HepG2 (cell line): Measurements from ENCODE around the gene ANKRD17. TPM values are rescaled to one million over a fixed set of nuclear protein-coding genes. Genes with fewer than 3 reads are reported as not detected.

Experiments used
- ATAC-seq: fragments of 200-7000 bp; cut with Tn5 transposase; 3 replicates; pipeline ENCODE4 v1.9.1; 2020; ENCODE audit warnings: mild to moderate bottlenecking, moderate library complexity
- BruUV-seq: library from RNA; stranded (reverse); fragments of 400-500 nt; replicated peaks from 2 replicates; lab custom pipeline; 2021; lab: Mats Ljungman, UMichigan
- CTCF ChIA-PET: fragments of 300-600 bp; formaldehyde crosslinking; extraction: SDS; loops from one replicate; lab custom pipeline; 2021; ENCODE audit warnings: low total read pairs, inconsistent platforms, low intra/inter-chr PET ratio; lab: Yijun Ruan, JAX
- POLR2A ChIA-PET: fragments of 350-600 bp; sonication (Branson Sonifier 250); formaldehyde crosslinking; loops from one replicate; lab custom pipeline; 2020; ENCODE audit warnings: antibody characterized with exemption, inconsistent platforms; lab: Yijun Ruan, JAX
- DNase-seq: peaks from one replicate; pipeline ENCODE4 v3.0.0-alpha.2; 2015; ENCODE audit warnings: low spot score
- FAIRE-seq: peaks from 3 replicates; lab custom pipeline; 2011; peaks lifted over from hg19 to GRCh38; lab: Jason Lieb, UNC
- H2AFZ ChIP-seq: one replicate; pipeline ENCODE4 v1.6.1; 2011; ENCODE audit warnings: low read length, inconsistent platforms
- H3K27ac ChIP-seq: fragments of 300-600 bp; 3 replicates; pipeline ENCODE4 v1.8.0; 2011; ENCODE audit warnings: mixed run types, mild to moderate bottlenecking, mixed read lengths, low read length, inconsistent platforms; ENCODE audit not compliant: insufficient read depth; ENCODE audit errors: extremely low read length
- H3K27me3 ChIP-seq, 2 experiments: fragments of 200-600 bp in 1 of 2; 2 replicates in 1 of 2; 3 replicates in 1 of 2; pipeline versions ENCODE4 v1.6.0 to v1.8.0; 2011; ENCODE audit warnings: low read length in 2 of 2, mild to moderate bottlenecking in 2 of 2, moderate library complexity in 2 of 2, inconsistent platforms in 1 of 2; ENCODE audit not compliant: insufficient read depth in 2 of 2, control insufficient read depth in 1 of 2
- H3K36me3 ChIP-seq, 2 experiments: fragments of 200-600 bp in 1 of 2; replicated peaks in 1 of 2; 2 replicates in 1 of 2; 3 replicates in 1 of 2; pipeline versions ENCODE4 v1.5.1 to v1.8.0; 2011; ENCODE audit warnings: low read length in 2 of 2, inconsistent platforms in 1 of 2; ENCODE audit not compliant: insufficient read depth in 2 of 2, control insufficient read depth in 1 of 2
- H3K4me1 ChIP-seq: 2 replicates; pipeline ENCODE4 v1.5.1; 2012; ENCODE audit warnings: low read length, inconsistent platforms; ENCODE audit not compliant: insufficient read depth
- H3K4me2 ChIP-seq: 2 replicates; pipeline ENCODE4 v1.6.0; 2011; ENCODE audit warnings: low read depth, low read length, inconsistent platforms
- H3K4me3 ChIP-seq, 3 experiments: fragments of 200-600 bp in 1 of 3; sonication (generic), shearing (Covaris generic) in 1 of 3; replicated peaks in 1 of 3; 2 replicates each; pipeline ENCODE4 v1.5.1; 2011 to 2016; ENCODE audit warnings: low read length in 3 of 3, inconsistent platforms in 2 of 3, low read depth in 2 of 3, mild to moderate bottlenecking in 2 of 3, control low read depth in 1 of 3, mixed read lengths in 1 of 3; ENCODE audit not compliant: insufficient read depth in 1 of 3
- H3K79me2 ChIP-seq: one replicate; pipeline ENCODE4 v1.6.1; 2011; ENCODE audit warnings: low read length, inconsistent platforms; ENCODE audit not compliant: insufficient read depth
- H3K9ac ChIP-seq: 2 replicates; pipeline ENCODE4 v1.6.0; 2011; ENCODE audit warnings: mild to moderate bottlenecking, low read depth, low read length, inconsistent platforms; ENCODE audit not compliant: insufficient read depth
- H3K9me3 ChIP-seq: 2 replicates; pipeline ENCODE4 v1.5.1; 2012; ENCODE audit warnings: mild to moderate bottlenecking, low read length
- H4K20me1 ChIP-seq: 2 replicates; pipeline ENCODE4 v1.6.0; 2011; ENCODE audit warnings: inconsistent platforms, mild to moderate bottlenecking, low read length, moderate library complexity; ENCODE audit not compliant: insufficient read depth
- ARID2 ChIP-seq: sonication (generic); formaldehyde crosslinking; IDR thresholded peaks from 2 replicates; pipeline ENCODE4 v1.8.1; 2022; ENCODE audit warnings: mild to moderate bottlenecking, missing genetic modification reagents, borderline replicate concordance
- GABPA ChIP-seq, 2 experiments: IDR thresholded peaks; 2 replicates each; pipeline ENCODE4 v1.6.1; 2011 to 2016; ENCODE audit warnings: low read depth in 2 of 2, low read length in 1 of 2, missing biosample characterization in 1 of 2, missing genetic modification characterization in 1 of 2
- MAFF ChIP-seq: IDR thresholded peaks from 2 replicates; pipeline ENCODE4 v1.6.1; 2011; ENCODE audit warnings: low read depth, low read length, improper control_type of control experiment
- MAFK ChIP-seq, 2 experiments: IDR thresholded peaks in 1 of 2; conservative IDR thresholded peaks in 1 of 2; 2 replicates each; pipeline ENCODE4 v1.6.1; 2011; ENCODE audit warnings: improper control_type of control experiment in 2 of 2, low read length in 2 of 2
- NR1H2 ChIP-seq: sonication (generic); formaldehyde crosslinking; IDR thresholded peaks from 2 replicates; pipeline ENCODE4 v1.8.1; 2022; ENCODE audit warnings: low read depth, missing genetic modification reagents, borderline replicate concordance
- THAP9 ChIP-seq: sonication (generic); formaldehyde crosslinking; IDR thresholded peaks from 2 replicates; pipeline ENCODE4; 2020; ENCODE audit warnings: missing genetic modification reagents, mild to moderate bottlenecking, borderline replicate concordance
- ZFAT ChIP-seq: sonication (generic); formaldehyde crosslinking; conservative IDR thresholded peaks from 2 replicates; pipeline ENCODE4 v1.8.1; 2023; ENCODE audit warnings: missing genetic modification reagents, inconsistent platforms
- ZNF615 ChIP-seq: sonication (generic); formaldehyde crosslinking; IDR thresholded peaks from 2 replicates; pipeline ENCODE4 v1.5.0; 2020; ENCODE audit warnings: mild to moderate bottlenecking, missing genetic modification reagents, borderline replicate concordance
- ZNF800 ChIP-seq: sonication (generic); formaldehyde crosslinking; IDR thresholded peaks from 2 replicates; pipeline ENCODE4 v1.4.0; 2020; ENCODE audit warnings: missing genetic modification reagents
- WGBS: methylation state at CpG from one replicate; pipeline ENCODE4 v1.1.6; 2017; ENCODE audit warnings: low lambda C conversion rate; 5-methylcytosine and 5-hydroxymethylcytosine counted together
- in situ Hi-C: cut with HindIII; loops from 2 replicates; pipeline ENCODE4 v1.10.0; 2017; ENCODE audit warnings: low pct_unique_long_range_greater_than_20kb; ENCODE audit not compliant: extremely low pct_ligation_motif_present
- intact Hi-C: fragments of 100-400 bp; cut with micrococcal nuclease; formaldehyde crosslinking; loops from one replicate; pipeline ENCODE4 v1.10.0; 2022; ENCODE audit not compliant: unreplicated experiment
- polyA plus RNA-seq, 8 experiments: library from polyadenylated mRNA; depleted of rRNA in 3 of 8; stranded (reverse) in 7 of 8; unstranded in 1 of 8; fragments of >200 nt; fragmentation: Illumina TruSeq in 4 of 8; extraction: Trizol in 4 of 8; gene quantifications; 2 replicates each; pipeline versions ENCODE4 v1.2.1 to v1.2.3, GENCODE V29; 2011 to 2016; ENCODE audit warnings: low read depth in 4 of 8, missing spikeins in 1 of 8, mixed read lengths in 1 of 8; ENCODE audit not compliant: insufficient read depth in 1 of 8
- total RNA-seq, 5 experiments: library from RNA; depleted of rRNA; stranded (reverse); fragments of >200 nt; fragmentation: Illumina TruSeq; extraction: Trizol; gene quantifications; 2 replicates each; pipeline ENCODE4 v1.2.3, GENCODE V29; 2016; ENCODE audit warnings: low read depth in 1 of 5

ANKRD17 gene
- total and polyA plus RNA-seq, 2 of the 13 experiments (the other 11 are each of a cell fraction or from before 2014, with no cell fraction given) = 55.7 to 61.1 TPM

- DNase-seq (no peak), FAIRE-seq (no peak), ATAC-seq (no peak)
- in situ Hi-C loops (no loop called here), intact Hi-C loops (no loop called here)
- 95% methylated on average over 3 of the region's 3 CpGs for WGBS
- TF ChIP-seq ZFAT (CRISPR knock-in tag) (no peak), MAFF (peak; percentile 71), NR1H2 (no peak), GABPA (IDR thresholded peaks at IDR 0.05; ENCODE audit: low read depth, low read length) (no peak), GABPA (CRISPR knock-in tag; IDR thresholded peaks at IDR 0.05; ENCODE audit: low read depth) (no peak), MAFK (conservative IDR thresholded peaks at IDR 0.05 in 1 of 2, IDR thresholded peaks at IDR 0.05 in 1 of 2; ENCODE audit: low read length in 2 of 2) (peak; percentile 78 to 80), THAP9 (CRISPR knock-in tag) (no peak), ZNF800 (CRISPR knock-in tag) (no peak), ZNF615 (CRISPR knock-in tag) (no peak), ARID2 (CRISPR knock-in tag) (no peak)
- H3K27me3 ChIP-seq = no peaks in the 10 kb centered on the region
- no peaks in the 10 kb centered on the region for H4K20me1 ChIP-seq
- TSS peak; percentile 29 for BruUV-seq
- peaks cover 16 to 40% of the 10 kb centered on the region in 2 experiments for H3K36me3 ChIP-seq
- no peaks in the 10 kb centered on the region for H3K9me3 ChIP-seq
- no peak overlapping the region for H3K4me2 ChIP-seq
- H3K4me1 ChIP-seq = no peaks in the 10 kb centered on the region
- no peak overlapping the region for H3K27ac ChIP-seq
- POLR2A ChIA-PET = no interaction called here
- H2AFZ ChIP-seq = no peak overlapping the region
- no peak overlapping the region for H3K4me3 ChIP-seq
- CTCF ChIA-PET = no interaction called here
- no peaks in the 10 kb centered on the region for H3K79me2 ChIP-seq
- no peak overlapping the region for H3K9ac ChIP-seq
These were observed 182.8 kb downstream of the ANKRD17 start for GRCh38 chr4:73075832-73076231.
